ENCODE results near the gene PRXL2A.

- no peak for TF ChIP-seq ZNF324 (tag by site-specific recombination; IDR thresholded peaks at IDR 0.05)
- TF ChIP-seq ZNF549 (tag by site-specific recombination; IDR thresholded peaks at IDR 0.05), result no peak
- TF ChIP-seq CTCF (tag by site-specific recombination; IDR thresholded peaks at IDR 0.05), result no peak
- no peak for TF ChIP-seq ZNF18 (tag by site-specific recombination; IDR thresholded peaks at IDR 0.05)
- TF ChIP-seq ZXDB (tag by site-specific recombination; IDR thresholded peaks at IDR 0.05), result no peak
- TF ChIP-seq, protein P1, sequence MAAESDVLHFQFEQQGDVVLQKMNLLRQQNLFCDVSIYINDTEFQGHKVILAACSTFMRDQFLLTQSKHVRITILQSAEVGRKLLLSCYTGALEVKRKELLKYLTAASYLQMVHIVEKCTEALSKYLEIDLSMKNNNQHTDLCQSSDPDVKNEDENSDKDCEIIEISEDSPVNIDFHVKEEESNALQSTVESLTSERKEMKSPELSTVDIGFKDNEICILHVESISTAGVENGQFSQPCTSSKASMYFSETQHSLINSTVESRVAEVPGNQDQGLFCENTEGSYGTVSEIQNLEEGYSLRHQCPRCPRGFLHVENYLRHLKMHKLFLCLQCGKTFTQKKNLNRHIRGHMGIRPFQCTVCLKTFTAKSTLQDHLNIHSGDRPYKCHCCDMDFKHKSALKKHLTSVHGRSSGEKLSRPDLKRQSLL (tag by site-specific recombination; IDR thresholded peaks at IDR 0.05), result no peak
- TF ChIP-seq ZNF274 (IDR thresholded peaks at IDR 0.05; ENCODE audit: low read length), result no peak
- TF ChIP-seq ZNF274 (tag by site-specific recombination; IDR thresholded peaks at IDR 0.05; ENCODE audit: borderline replicate concordance), result no peak
- no peak for TF ChIP-seq ZBTB49 (tag by site-specific recombination; IDR thresholded peaks at IDR 0.05; ENCODE audit: low read depth)
- no peak for TF ChIP-seq ZNF843 (tag by site-specific recombination; IDR thresholded peaks at IDR 0.05)
- TF ChIP-seq REPIN1 (tag by site-specific recombination; IDR thresholded peaks at IDR 0.05; ENCODE audit: low read depth), result no peak
Observed at GRCh38 chr10:80476685-80477084, 68.3 kb downstream of the PRXL2A start.
